C1 segment of cervical spinal cord (tissue), 14 donors: ENCODE data around the gene CMTM7.

Experiments
- DNase-seq, 14 donors: peaks; one replicate each; lab custom pipeline; 2025; lab: John Stamatoyannopoulos, UW

Gene CMTM7

DNA sequence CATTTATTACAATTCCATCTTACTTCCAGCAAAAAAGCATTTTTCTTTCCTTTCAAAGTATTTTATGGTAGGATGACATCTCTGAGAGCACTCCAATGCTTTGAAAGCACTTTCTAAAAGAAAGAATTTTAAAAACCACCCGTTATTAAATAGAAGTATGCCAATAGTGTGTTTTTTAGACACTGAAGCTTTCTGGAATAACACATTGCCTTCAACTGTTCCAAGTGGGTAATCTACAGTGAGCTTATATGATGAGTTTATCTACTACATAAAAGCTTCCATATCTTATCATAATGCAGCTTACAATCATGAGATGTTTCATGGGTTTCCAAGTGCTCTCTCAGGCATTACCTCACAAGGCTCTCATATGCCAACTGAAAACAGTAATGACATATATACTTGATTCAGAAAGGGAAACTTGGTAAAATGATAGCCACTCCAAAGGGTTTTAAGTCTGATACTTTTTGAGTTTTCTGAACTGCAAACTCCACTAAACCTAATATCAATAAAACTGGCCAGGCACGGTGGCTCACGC, 96.9 kb downstream of the CMTM7 start:
- DNase-seq: no peak

DNA sequence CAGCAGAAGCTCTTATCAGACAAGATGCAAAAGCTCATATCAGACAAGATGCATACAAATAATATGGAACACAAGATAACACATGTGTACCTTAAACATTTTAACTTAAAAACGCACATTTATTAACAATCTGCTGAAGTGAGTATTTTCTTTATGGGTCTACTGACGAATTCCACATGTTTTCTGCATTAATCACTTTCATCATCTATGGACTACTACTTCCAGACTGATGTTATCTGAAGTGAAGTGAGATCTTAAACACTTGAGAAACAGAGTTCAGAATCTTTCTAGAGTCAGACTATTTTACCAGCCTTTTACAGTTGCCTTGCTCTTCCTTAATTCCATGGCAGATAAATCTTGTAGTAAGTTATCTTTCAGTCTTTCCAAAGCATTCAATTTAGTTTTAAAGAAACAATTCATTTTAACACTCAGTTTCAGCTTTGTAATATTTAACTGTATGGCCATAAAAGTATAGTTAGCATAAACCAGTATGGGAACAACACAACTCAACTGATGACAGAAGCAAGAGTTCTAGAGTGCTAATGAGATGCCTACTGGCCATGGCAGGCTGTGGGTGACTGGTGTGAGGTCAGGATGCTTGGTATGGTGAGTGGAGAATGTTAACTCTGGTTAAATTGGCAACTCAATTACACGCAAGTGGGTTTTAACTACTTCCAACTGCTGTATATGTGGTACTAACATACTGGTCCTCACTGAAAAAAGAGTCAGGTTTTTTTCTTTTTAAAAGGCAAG, 101.2 kb downstream of the CMTM7 start:
- no peak for DNase-seq

DNA sequence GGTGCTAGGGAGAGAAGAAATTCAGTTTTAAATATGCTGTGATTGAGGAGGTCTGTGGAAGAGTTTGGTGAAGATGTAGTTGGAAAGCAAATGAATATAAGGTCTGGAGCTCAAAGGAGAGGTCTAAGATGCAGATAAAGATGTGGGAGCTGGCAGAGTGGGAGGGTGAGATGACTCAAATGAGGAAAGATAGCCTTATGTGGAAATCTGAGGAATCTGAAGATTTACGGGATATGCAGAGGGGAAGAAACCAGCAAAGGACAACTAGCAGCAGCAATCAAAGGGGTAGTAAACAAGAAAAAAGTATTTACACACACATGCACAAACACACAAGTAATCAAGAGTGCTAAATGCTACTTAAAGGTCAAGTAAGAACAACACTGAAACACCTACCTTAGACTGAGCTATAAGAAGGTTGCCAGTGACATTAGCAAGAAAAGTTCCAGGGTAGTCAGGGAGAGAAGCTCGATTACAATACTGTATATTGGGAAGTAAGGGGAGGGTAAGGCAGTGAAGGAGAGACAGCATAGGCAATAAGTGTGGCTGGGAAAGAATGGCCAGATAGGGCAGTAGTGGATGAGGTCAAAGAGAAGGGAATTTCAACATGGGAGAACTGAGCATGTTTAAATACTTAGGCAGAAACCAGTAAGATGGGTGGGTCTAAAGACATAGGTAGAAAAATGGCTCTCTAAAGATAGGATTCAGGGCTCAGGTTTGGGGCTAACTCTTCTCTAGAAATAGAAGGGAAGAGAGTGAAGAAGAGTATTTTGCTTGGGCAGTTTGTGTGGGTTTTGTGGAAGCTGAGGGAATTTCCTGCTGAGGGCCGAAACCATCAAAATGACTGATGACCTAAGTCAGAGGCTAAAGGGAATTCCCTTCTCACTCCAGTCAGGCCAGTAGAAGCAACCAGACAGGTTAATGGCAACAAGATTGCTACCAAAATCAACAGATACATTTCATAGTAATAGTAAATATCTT, 102.1 kb downstream of the CMTM7 start:
- no peak for DNase-seq

DNA sequence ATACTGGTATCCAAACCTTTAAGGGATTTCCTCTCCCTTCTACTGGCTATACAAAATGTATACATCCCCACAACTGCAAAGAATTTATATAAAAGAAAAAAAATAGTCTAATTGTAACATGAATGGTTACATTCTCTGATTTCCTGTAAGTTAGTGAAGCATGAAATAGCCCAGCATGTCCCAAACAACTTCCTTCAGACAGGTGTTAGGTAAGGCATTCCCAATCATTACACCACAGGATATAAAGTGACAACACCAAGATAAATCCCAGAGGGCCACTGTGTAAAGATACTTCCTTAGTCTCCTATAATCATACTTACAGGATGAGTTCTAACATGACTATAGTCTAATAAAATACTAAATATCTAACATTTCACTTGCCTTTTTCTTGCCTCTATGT, 103.4 kb downstream of the CMTM7 start:
- DNase-seq: no peak

DNA sequence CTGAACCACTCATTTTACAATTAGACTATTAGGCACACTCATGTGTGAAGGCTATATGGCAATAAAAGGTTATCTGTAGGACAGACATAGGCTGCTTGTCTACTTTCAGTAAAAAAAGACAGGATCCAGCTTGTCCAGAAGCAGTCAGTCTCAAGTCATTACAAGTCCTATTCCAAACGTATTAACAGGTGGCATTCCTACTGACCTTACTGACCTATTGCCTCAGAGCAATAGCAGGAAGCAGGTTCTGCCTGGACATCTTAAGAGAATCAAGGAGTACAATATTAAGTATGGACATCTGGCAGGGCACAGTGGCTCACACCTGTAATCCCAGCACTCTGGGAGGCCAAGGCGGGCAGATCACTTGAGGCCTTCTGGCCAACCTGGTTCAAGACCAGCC, 104.0 kb downstream of the CMTM7 start:
- no peak for DNase-seq

DNA sequence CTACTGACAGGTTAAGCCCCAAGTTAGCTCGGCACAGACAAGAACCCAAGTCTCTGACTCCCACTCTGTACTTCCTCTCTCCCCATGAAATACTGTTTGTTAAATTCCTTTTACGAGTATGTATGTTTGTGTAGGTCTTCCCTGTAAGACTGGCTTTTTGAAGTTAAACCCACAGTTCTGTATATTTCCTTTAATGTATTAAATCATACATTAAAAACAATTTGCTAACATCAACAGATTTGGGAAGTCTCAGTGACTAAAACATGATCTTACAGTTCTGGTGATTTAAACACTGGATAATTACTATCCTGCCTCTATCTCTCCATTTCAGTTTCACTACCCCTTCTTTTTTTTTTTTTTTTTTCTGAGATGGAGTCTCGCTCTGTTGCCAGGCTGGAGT, 106.6 kb downstream of the CMTM7 start:
- DNase-seq: no peak

DNA sequence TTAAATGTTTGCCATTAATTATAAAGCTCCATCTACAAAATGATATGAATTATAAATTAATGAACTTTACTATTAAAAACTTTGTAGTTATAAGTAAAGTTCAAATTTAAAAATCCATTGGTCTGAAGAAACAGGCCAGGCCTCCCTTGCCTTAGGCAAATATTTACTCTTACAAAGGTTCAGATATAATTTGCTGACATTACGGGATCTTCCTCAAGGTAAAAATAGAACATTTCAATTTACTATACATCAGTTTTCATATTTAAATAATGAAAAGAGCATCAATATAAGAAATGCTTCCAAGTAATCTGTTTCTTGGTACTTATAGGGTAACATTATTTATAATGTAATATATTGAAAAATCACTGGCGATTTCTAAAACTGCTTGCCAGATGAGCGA, 107.3 kb downstream of the CMTM7 start:
- no peak for DNase-seq

DNA sequence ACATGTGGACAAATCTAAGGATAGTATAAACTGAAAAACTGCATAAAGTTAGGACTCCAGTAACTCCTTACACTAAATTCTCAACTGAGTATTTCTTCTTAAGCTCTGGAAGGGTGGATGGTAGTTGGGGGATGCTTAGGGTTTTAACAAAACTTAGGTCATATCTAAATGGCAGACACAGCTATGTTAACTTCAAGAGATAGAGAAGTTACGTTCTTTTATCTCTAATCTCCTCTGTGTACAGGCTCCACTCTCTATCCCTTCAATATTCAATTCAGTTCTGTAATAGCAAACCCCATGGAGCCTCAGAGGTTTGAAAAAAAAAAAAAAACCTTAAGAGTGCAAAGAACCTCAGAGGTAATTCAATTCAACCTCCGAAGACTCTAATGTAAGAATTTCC, 107.9 kb downstream of the CMTM7 start:
- no peak for DNase-seq

DNA sequence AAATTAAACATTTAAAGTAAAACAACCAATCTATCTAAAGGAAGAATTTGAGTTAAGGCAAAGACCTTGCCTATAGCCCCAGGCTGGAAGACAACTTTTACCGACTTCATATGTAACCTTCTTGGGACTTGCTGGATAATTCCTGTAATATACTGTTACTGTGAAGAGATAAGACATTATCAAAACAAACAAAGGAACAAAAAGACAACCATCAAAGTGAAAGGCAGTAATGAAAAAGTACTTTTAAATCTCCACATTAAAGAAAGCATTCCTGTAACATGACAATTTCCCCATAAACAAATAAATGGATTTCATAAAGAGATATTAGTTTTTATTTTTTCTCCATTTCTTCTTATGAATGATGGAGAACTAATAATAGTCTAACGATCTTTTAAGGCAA, 108.6 kb downstream of the CMTM7 start:
- DNase-seq: no peak

DNA sequence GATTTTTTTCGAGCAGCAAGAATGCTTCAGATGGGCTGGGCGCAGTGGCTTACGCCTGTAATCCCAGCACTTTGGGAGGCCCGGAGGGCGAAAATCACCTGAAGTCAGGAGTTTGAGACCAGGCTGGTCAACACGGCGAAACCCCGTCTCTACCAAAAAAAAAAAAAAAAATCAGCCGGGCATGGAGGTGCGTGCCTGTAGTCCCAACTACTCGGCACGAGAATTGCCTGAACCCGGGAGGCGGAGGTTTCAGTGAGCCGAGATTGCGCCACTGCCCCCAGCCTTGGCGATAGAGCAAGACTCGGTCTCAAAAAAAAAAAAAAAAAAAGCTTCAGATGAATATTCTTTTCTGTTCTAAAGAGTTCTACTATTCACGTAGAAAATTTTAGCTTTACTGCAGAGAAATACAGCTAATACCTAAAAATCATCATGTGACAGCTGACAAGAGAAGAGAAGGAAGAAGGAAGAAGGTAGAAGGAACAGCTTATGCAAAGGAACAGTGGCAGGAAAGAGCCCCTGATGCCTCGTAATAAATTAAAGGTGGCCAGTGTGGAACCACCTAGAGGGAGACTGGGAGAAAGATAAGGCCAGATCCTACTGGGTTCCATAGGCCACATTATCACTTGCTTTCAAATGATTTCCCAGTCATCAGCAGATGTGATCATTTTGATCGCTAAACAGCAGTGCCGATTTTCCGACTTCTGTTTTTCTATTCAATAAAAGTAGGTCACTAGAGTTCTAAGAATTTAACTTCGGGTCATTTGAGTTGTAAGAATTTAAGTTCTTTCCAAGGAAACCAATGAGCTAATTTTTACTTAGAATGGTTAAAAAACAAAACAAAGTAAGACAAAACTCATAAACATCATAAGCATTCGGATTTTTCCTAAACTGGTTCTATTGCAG, 109.5 kb downstream of the CMTM7 start:
- DNase-seq: no peak

DNA sequence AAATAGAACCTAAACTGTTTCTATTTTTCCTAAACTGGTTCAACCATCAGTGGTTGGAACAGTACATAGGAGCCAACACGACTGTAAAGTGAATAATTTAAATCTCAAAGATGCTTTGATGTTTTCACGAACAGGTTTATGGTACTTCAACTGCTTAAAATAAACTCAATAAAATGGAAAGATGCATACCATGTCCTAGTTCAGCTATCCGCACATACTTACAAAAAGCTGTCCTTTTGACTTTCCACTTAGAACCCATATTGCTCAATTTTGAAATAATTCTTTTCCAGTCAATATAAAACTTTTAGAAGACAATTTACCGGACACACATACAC, 110.1 kb downstream of the CMTM7 start:
- DNase-seq: no peak

DNA sequence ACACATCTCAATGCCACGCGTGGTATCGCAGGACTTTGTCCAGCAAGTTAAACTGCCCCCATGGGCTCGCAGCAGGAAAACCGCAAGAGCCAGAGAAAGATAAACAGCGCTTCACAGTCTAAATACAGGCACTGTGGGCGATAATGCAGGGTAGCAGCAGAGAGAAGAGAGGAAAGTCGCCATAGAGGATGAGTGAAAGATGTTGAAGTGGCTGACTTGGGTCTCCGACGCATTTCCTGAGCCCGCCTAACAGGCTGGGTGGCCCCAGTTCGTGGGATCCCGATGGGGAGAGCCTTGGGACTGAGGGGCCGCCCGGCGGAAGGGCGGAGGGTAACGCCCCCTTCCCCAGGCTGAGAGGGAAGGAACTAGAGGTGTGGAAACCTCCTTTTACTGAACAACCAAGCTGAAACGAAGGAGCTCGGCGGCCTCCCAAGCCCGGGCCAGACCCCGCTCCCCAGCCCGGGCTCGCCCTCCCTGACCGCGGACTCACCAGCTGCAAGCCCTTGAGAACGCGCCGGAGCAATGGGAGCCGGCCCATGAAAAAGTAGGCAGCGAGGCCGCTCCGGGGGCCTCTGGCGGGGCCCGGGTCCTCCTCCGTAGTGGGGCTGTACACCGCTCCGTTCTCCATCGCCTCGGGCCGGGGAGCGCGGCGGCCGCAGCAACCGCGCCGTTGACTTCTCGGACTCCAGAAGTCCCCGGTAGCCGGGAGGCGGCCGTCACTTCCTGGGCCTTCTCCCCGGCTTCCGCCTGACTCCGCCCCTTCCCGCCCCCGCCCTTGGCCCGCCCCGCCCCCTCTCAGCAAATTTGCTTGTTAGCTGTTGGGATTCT, 110.7 kb downstream of the CMTM7 start, which contains the start of gene CMTM6:
Gene CMTM6 (minus strand): TSS at position 735 of the 828 bp plus-strand sequence. CDS start 107 bp downstream, at position 628.
- peak; percentile 31 to 91 (median 82) for DNase-seq

DNA sequence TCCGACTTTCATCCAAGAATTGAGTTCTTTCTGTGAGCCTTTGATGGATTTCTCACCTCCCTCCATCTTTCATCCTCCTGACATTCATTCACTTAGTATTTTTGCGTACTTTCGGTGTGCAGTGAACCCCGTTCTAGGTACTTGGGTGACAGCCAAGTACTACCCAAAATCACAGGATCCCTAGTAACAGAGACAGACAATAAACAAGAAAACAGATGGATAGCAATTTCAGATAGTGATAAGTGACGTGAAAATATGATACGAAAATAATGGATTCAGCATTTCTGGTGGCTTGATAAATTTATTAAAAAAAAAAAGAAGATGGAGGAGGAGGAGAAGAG, 111.3 kb downstream of the CMTM7 start:
- DNase-seq: no peak
